OCI-LY7 (cell line): ENCODE results near the gene GATA3. TPM values are rescaled to one million over a fixed set of nuclear protein-coding genes. Genes with fewer than 3 reads are reported as not detected.

Experiments used
- BruUV-seq: library from RNA; stranded (reverse); fragments of 400-500 nt; replicated peaks from 2 replicates; lab custom pipeline; 2021; lab: Mats Ljungman, UMichigan
- CTCF ChIA-PET: fragments of 300-600 bp; sonication (Branson Sonifier 250); formaldehyde crosslinking; loops from one replicate; lab custom pipeline; 2022; ENCODE audit warnings: antibody characterized with exemption; ENCODE audit not compliant: unreplicated experiment; lab: Charles Lee
- POLR2A ChIA-PET: fragments of 300-600 bp; sonication (Branson Sonifier 250); formaldehyde crosslinking; loops from one replicate; lab custom pipeline; 2022; ENCODE audit warnings: antibody characterized with exemption; lab: Charles Lee
- DNase-seq: peaks from one replicate; pipeline ENCODE4 v3.0.0-alpha.2; 2015; ENCODE audit warnings: low spot score
- H2AFZ ChIP-seq: fragments of 200-600 bp; sonication (generic), shearing (Covaris generic); 2 replicates; pipeline ENCODE4 v1.6.1; 2014; ENCODE audit warnings: mild to moderate bottlenecking, antibody characterized with exemption, low read length, moderate library complexity
- H3K27ac ChIP-seq: fragments of 200-600 bp; sonication (generic); 2 replicates; pipeline ENCODE4 v1.5.1; 2014; ENCODE audit warnings: mixed run types, low read depth, mild to moderate bottlenecking, moderate library complexity, low read length, inconsistent platforms; ENCODE audit not compliant: poor library complexity, severe bottlenecking
- H3K36me3 ChIP-seq: fragments of 200-600 bp; sonication (generic); 2 replicates; pipeline ENCODE4 v1.6.1; 2014; ENCODE audit warnings: mild to moderate bottlenecking, antibody characterized with exemption, low read length, moderate library complexity, mixed read lengths; ENCODE audit not compliant: insufficient read depth
- H3K4me1 ChIP-seq: fragments of 200-600 bp; sonication (generic); 2 replicates; pipeline ENCODE4 v1.5.1; 2014; ENCODE audit warnings: mild to moderate bottlenecking, low read length; ENCODE audit not compliant: insufficient read depth, poor library complexity, severe bottlenecking
- H3K4me2 ChIP-seq: fragments of 200-600 bp; sonication (generic); 2 replicates; pipeline ENCODE4 v1.6.1; 2014; ENCODE audit warnings: mild to moderate bottlenecking, low read length
- H3K4me3 ChIP-seq: fragments of 200-600 bp; sonication (generic); 2 replicates; pipeline ENCODE4 v1.5.1; 2014; ENCODE audit warnings: mild to moderate bottlenecking, low read depth, low read length; ENCODE audit not compliant: poor library complexity, severe bottlenecking
- H3K79me2 ChIP-seq: fragments of 200-600 bp; sonication (generic); 2 replicates; pipeline ENCODE4 v1.6.1; 2016; ENCODE audit warnings: low read depth, mild to moderate bottlenecking, low read length, moderate library complexity, mixed read lengths; ENCODE audit not compliant: insufficient read depth
- H3K9me2 ChIP-seq: fragments of 200-600 bp; sonication (generic); 2 replicates; pipeline ENCODE4 v1.6.1; 2016; ENCODE audit warnings: mild to moderate bottlenecking, low read length, mixed read lengths; ENCODE audit not compliant: insufficient read depth
- H3K9me3 ChIP-seq: fragments of 200-600 bp; sonication (generic); 2 replicates; pipeline ENCODE4 v1.6.1; 2014; ENCODE audit warnings: mild to moderate bottlenecking, mixed run types, low read length, mixed read lengths
- H4K20me1 ChIP-seq: fragments of 200-600 bp; sonication (generic); 2 replicates; pipeline ENCODE4 v1.6.1; 2014; ENCODE audit warnings: mild to moderate bottlenecking, antibody characterized with exemption, low read length, moderate library complexity, mixed read lengths; ENCODE audit not compliant: insufficient read depth
- CTCF ChIP-seq: fragments of 200-600 bp; sonication (generic); conservative IDR thresholded peaks from 2 replicates; pipeline ENCODE4 v1.5.1; 2014; ENCODE audit warnings: mild to moderate bottlenecking, antibody characterized with exemption, low read length, moderate library complexity, mixed read lengths
- EZH2phosphoT487 ChIP-seq: fragments of 200-600 bp; sonication (generic); IDR thresholded peaks from 2 replicates; pipeline ENCODE4 v1.6.1; 2018; ENCODE audit warnings: low read depth, borderline replicate concordance, mild to moderate bottlenecking, mixed run types, antibody characterized with exemption, low read length, moderate library complexity, mixed read lengths
- intact Hi-C: fragments of 100-400 bp; cut with micrococcal nuclease; formaldehyde crosslinking; loops from one replicate; pipeline ENCODE4 v1.10.0; 2022; ENCODE audit not compliant: unreplicated experiment
- total RNA-seq, 2 experiments: library from RNA; depleted of rRNA in 1 of 2; stranded (reverse); fragments of >200 nt in 1 of 2; shearing (Covaris generic) in 1 of 2; gene quantifications; 2 replicates each; pipeline ENCODE4 v1.2.3, GENCODE V29; 2014 to 2022

Gene GATA3
- total RNA-seq, 2 experiments from 2014 or later, result not detected

GRCh38 chr10:8051109-8051821, 3.2 kb upstream of the GATA3 start:
- Histone ChIP-seq H3K4me1 (no peaks in the 10 kb centered on the region), H3K36me3 (no peaks in the 10 kb centered on the region), H3K4me3 (no peak overlapping the region), H3K9me2 (no peaks in the 10 kb centered on the region), H3K79me2 (no peaks in the 10 kb centered on the region), H2AFZ (no peak overlapping the region), H3K4me2 (no peak overlapping the region), H4K20me1 (no peaks in the 10 kb centered on the region), H3K27ac (no peak overlapping the region), H3K9me3 (no peaks in the 10 kb centered on the region)
- BruUV-seq, result no TSS peak
- ChIA-PET POLR2A (no interaction called here), CTCF (no interaction called here)
- TF ChIP-seq EZH2phosphoT487 (no peak), CTCF (no peak)
- intact Hi-C loops, result loop anchor here (10.0 kb wide), 1 partner anchor 1154 kb away; no protein-coding TSS in a partner anchor
- DNase-seq, result no peak

GRCh38 chr10:8051851-8052257, 2.6 kb upstream of the GATA3 start:
- no peaks in the 10 kb centered on the region for H3K9me2 ChIP-seq
- TF ChIP-seq CTCF (no peak), EZH2phosphoT487 (no peak)
- no peaks in the 10 kb centered on the region for H4K20me1 ChIP-seq
- no TSS peak for BruUV-seq
- H3K4me2 ChIP-seq, result no peak overlapping the region
- no peaks in the 10 kb centered on the region for H3K79me2 ChIP-seq
- H3K27ac ChIP-seq, result no peak overlapping the region
- POLR2A ChIA-PET, result no interaction called here
- no peak for DNase-seq
- CTCF ChIA-PET, result no interaction called here
- no peak overlapping the region for H2AFZ ChIP-seq
- H3K4me3 ChIP-seq, result no peak overlapping the region
- no peaks in the 10 kb centered on the region for H3K9me3 ChIP-seq
- intact Hi-C loops, result loop anchor here (10.0 kb wide), 1 partner anchor 1153 kb away; no protein-coding TSS in a partner anchor
- H3K4me1 ChIP-seq, result no peaks in the 10 kb centered on the region
- H3K36me3 ChIP-seq, result no peaks in the 10 kb centered on the region

- Histone ChIP-seq H2AFZ (no peak overlapping the region), H4K20me1 (no peaks in the 10 kb centered on the region), H3K4me2 (no peak overlapping the region), H3K9me3 (no peaks in the 10 kb centered on the region), H3K4me1 (no peaks in the 10 kb centered on the region), H3K36me3 (no peaks in the 10 kb centered on the region), H3K4me3 (no peak overlapping the region), H3K27ac (no peak overlapping the region), H3K9me2 (no peaks in the 10 kb centered on the region), H3K79me2 (no peaks in the 10 kb centered on the region)
- CTCF ChIA-PET, result no interaction called here
- POLR2A ChIA-PET, result no interaction called here
- intact Hi-C loops, result loop anchor here (10.0 kb wide), 1 partner anchor 1152 kb away; no protein-coding TSS in a partner anchor
- BruUV-seq, result no TSS peak
- DNase-seq, result no peak
- TF ChIP-seq CTCF (no peak), EZH2phosphoT487 (no peak)
Measured at GRCh38 chr10:8052341-8052955, 2.0 kb upstream of the GATA3 start.
